ENCODE results near the gene IRF8. TPM values are rescaled to one million over a fixed set of nuclear protein-coding genes. Genes with fewer than 3 reads are reported as not detected.

Gene IRF8
- total and polyA plus RNA-seq, 7 donors = 3.5 to 74.0 (median 10.8) TPM

DNA sequence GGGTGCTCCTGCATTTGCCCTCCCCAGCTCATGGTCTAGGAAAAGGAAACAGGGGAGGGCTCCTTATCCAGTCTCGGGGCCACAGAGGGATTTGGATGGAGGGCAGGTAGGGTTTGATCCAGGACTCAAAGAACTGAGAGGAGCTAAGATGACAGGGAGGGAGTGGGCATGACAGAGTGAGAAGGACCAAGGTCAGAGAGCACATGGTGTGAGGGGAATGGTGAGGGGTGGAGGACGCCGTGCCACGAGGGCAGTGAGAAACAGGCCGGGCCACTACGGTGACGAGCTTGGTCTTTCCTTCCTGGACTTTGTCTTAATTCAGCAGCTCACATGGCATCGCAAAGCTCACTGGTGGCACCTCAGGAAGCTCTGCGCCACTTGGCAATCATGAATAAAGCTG, 35.2 kb downstream of the IRF8 start:
- TF ChIP-seq POLR2AphosphoS5 (IDR thresholded peaks at IDR 0.05) (no peak), POLR2A (IDR thresholded peaks at IDR 0.05) (no peak), EP300 (IDR thresholded peaks at IDR 0.05) (no peak)
- TF ChIP-seq, protein P1, sequence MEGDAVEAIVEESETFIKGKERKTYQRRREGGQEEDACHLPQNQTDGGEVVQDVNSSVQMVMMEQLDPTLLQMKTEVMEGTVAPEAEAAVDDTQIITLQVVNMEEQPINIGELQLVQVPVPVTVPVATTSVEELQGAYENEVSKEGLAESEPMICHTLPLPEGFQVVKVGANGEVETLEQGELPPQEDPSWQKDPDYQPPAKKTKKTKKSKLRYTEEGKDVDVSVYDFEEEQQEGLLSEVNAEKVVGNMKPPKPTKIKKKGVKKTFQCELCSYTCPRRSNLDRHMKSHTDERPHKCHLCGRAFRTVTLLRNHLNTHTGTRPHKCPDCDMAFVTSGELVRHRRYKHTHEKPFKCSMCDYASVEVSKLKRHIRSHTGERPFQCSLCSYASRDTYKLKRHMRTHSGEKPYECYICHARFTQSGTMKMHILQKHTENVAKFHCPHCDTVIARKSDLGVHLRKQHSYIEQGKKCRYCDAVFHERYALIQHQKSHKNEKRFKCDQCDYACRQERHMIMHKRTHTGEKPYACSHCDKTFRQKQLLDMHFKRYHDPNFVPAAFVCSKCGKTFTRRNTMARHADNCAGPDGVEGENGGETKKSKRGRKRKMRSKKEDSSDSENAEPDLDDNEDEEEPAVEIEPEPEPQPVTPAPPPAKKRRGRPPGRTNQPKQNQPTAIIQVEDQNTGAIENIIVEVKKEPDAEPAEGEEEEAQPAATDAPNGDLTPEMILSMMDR (IDR thresholded peaks at IDR 0.05) = no peak
- Histone ChIP-seq H3K9me3 (no peaks in the 10 kb centered on the region), H3K4me3 (no peak overlapping the region), H3K27me3 (peaks cover 2 to 19% (median 5%) of the 10 kb centered on the region in 3 donors), H3K27ac (no peak overlapping the region), H3K36me3 (no peaks in the 10 kb centered on the region), H3K4me1 (no peaks in the 10 kb centered on the region)
- intact Hi-C loops (cut with DNase I) = no loop called here
- WGBS, 2 donors = 84 to 88% methylated on average over 9 of the region's 9 CpGs
- DNase-seq = no peak

DNA sequence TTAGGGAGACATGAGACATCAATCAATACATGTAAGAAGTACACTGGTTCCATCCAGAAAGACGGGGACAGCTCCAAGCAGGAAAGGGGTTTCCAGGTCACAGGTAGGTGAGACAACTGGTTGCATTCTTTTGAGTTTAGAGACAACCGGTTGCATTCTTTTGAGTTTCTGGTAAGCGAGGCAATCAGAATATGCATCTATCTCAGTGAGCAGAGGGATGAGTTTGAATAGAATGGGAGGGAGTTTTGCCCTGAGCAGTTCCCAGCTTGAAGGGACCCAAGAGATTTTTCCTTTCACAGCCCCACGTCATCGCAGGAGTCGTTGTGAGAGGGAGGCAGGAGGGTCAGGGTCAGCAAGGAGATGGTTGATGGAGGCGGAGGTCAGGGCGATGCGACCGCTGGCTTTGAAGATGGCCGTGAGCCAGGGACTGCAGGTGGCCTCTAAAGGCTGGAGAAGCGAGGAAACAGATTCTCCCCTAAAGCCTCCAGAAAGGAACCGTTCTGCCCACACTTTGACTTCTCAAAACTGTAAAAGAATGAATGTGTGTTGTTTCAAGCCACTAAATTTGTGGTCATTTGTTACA, 36.5 kb downstream of the IRF8 start:
- Histone ChIP-seq H3K4me3 (no peak overlapping the region), H3K9me3 (no peaks in the 10 kb centered on the region), H3K27ac (no peak overlapping the region), H3K4me1 (no peaks in the 10 kb centered on the region), H3K36me3 (no peaks in the 10 kb centered on the region), H3K27me3 (peaks cover 0 to 6% (median 0%) of the 10 kb centered on the region in 3 donors)
- no peak for DNase-seq
- intact Hi-C loops (cut with DNase I) = no loop called here
- 61 to 86% methylated on average over 13 of the region's 13 CpGs for WGBS, 2 donors
- TF ChIP-seq POLR2A (IDR thresholded peaks at IDR 0.05) (no peak), POLR2AphosphoS5 (IDR thresholded peaks at IDR 0.05) (no peak), EP300 (IDR thresholded peaks at IDR 0.05) (no peak)
- TF ChIP-seq, protein P1 (IDR thresholded peaks at IDR 0.05) = no peak

DNA sequence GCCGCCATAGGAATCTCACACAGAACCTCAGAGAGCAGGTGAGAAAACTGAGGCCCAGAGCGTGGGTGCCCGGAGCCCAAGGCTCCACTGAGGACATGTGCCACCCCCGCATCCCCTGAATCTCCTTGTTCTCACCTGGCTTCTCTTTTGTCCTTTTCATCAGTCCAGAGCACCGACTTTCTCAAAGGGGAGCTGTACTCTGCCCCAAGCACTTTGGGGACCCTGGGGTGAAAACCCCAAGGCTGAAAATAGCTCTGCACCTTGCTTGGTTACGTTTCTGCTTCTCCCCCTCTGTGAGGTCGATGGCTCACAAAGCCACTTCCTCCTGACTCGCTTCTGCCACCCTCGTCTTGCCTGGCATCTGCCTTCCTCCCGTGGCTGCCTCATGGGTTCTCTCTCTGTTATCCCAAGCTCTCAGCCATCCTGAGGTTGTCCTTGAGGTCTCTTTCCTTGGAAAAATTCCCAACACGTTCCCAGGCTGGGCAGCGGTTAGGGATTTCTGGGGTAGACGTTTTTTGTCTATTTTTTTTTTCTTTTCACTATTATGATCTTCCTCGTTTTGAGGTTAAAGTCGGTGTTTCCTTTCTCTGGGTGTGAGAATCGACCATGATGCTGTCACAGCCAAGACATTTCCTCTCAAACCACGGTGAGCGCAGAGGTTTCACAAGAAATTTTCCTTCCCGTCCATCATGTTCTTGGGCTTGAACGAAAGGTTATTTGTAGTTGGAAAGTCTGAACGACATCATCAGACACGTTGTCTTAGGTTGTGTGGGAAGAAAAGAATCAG, 37.2 kb downstream of the IRF8 start:
- intact Hi-C loops (cut with DNase I) = no loop called here
- no peak overlapping the region for H3K27ac ChIP-seq
- no peaks in the 10 kb centered on the region for H3K9me3 ChIP-seq
- DNase-seq = no peak
- H3K4me3 ChIP-seq = no peak overlapping the region
- TF ChIP-seq, protein P1 (IDR thresholded peaks at IDR 0.05) = no peak
- TF ChIP-seq POLR2AphosphoS5 (IDR thresholded peaks at IDR 0.05) = no peak
- no peak for TF ChIP-seq EP300 (IDR thresholded peaks at IDR 0.05)
- no peak for TF ChIP-seq POLR2A (IDR thresholded peaks at IDR 0.05)
- 45 to 77% methylated on average over 22 of the region's 22 CpGs for WGBS, 2 donors
- peaks cover 0 to 5% (median 0%) of the 10 kb centered on the region in 3 donors for H3K27me3 ChIP-seq
- H3K36me3 ChIP-seq = no peaks in the 10 kb centered on the region
- H3K4me1 ChIP-seq = no peaks in the 10 kb centered on the region

DNA sequence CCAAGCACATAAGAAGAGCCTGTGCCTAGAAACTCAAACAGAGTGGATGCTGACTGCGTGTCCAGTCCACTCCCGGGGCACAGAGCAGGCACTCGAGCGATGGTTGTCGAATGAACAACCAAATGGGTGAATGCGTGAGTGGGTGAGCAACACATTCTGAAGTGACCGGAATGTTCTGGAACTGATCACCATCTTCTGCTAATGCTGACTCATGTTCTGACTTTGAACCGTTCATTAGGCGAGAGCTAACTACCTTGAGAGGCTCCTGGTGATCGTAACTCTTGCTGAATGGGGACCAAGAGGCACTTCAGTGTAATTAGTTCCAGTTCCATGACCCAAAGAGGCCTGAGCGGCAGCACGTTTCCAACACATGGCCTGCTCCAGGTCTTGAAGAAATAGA, 37.9 kb downstream of the IRF8 start:
- no peak overlapping the region for H3K27ac ChIP-seq
- no peak for DNase-seq
- intact Hi-C loops (cut with DNase I) = no loop called here

More for the DNA sequence above, 37.9 kb downstream of the IRF8 start:
- TF ChIP-seq EP300 (IDR thresholded peaks at IDR 0.05) = no peak
- TF ChIP-seq, protein P1 (IDR thresholded peaks at IDR 0.05) = no peak
- TF ChIP-seq POLR2A (IDR thresholded peaks at IDR 0.05) = no peak
- no peak for TF ChIP-seq POLR2AphosphoS5 (IDR thresholded peaks at IDR 0.05)
- H3K4me1 ChIP-seq = no peaks in the 10 kb centered on the region
- peaks cover 0 to 5% (median 0%) of the 10 kb centered on the region in 3 donors for H3K27me3 ChIP-seq
- H3K9me3 ChIP-seq = no peaks in the 10 kb centered on the region
- no peaks in the 10 kb centered on the region for H3K36me3 ChIP-seq
- WGBS, 2 donors = 71 to 89% methylated on average over 12 of the region's 12 CpGs
- H3K4me3 ChIP-seq = no peak overlapping the region

All from sigmoid colon (tissue), 7 donors.